ENCODE results near the gene BTG4.

Gene BTG4

DNA sequence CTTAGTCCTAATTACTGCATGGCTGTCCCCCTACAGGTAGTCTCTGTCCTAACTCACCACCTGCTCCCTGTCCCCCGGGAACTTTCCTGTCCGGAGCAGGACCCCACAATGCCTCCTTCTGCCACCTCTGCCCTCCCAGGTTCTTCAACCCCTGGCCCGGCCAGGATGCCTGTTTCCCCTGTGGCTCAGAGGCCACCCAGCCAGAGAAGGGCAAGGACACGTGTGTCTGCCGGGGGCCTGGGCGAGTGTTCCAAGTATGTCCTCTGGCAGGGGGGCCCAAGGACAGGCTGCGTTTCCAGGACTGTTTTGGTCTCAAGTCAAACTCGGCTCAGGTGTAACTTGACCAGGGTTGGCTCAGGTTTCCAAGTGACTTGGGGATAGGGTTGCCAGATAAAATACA is 63.8 kb downstream of the BTG4 start:
- no peak for TF ChIP-seq CTCF (IDR thresholded peaks at IDR 0.05)
- Histone ChIP-seq H3K36me3 (no peaks in the 10 kb centered on the region), H3K4me1 (ENCODE audit: control insufficient read depth in 1 of 2, insufficient read depth in 1 of 2, low read depth in 1 of 2, low read length in 1 of 2) (peaks cover 10 to 13% of the 10 kb centered on the region in 2 experiments), H3K27me3 (no peaks in the 10 kb centered on the region), H3K9me3 (no peaks in the 10 kb centered on the region), H3K27ac (no peak overlapping the region), H3K4me3 (ENCODE audit: low read depth in 1 of 2, low read length in 1 of 2) (no peak overlapping the region)

GRCh38 chr11:111447931-111448330 is 64.3 kb downstream of the BTG4 start:
- H3K27ac ChIP-seq: no peak overlapping the region
- no peaks in the 10 kb centered on the region for H3K9me3 ChIP-seq
- peaks cover 10 to 13% of the 10 kb centered on the region in 2 experiments for H3K4me1 ChIP-seq (ENCODE audit: control insufficient read depth in 1 of 2, insufficient read depth in 1 of 2, low read depth in 1 of 2, low read length in 1 of 2)
- H3K4me3 ChIP-seq (ENCODE audit: low read depth in 1 of 2, low read length in 1 of 2): no peak overlapping the region
- H3K27me3 ChIP-seq: no peaks in the 10 kb centered on the region
- no peak for TF ChIP-seq CTCF (IDR thresholded peaks at IDR 0.05)
- H3K36me3 ChIP-seq: no peaks in the 10 kb centered on the region

- no peak for TF ChIP-seq CTCF (IDR thresholded peaks at IDR 0.05)
- Histone ChIP-seq H3K9me3 (no peaks in the 10 kb centered on the region), H3K27me3 (no peaks in the 10 kb centered on the region), H3K36me3 (no peaks in the 10 kb centered on the region), H3K4me3 (ENCODE audit: low read depth in 1 of 2, low read length in 1 of 2) (no peak overlapping the region), H3K27ac (no peak overlapping the region), H3K4me1 (ENCODE audit: control insufficient read depth in 1 of 2, insufficient read depth in 1 of 2, low read depth in 1 of 2, low read length in 1 of 2) (peaks cover 10 to 13% of the 10 kb centered on the region in 2 experiments)
Observed at GRCh38 chr11:111447112-111447471, 65.1 kb downstream of the BTG4 start.

GRCh38 chr11:111446404-111447111 is 65.6 kb downstream of the BTG4 start:
- H3K4me1 ChIP-seq (ENCODE audit: control insufficient read depth in 1 of 2, insufficient read depth in 1 of 2, low read depth in 1 of 2, low read length in 1 of 2): peaks cover 10 to 13% of the 10 kb centered on the region in 2 experiments
- H3K4me3 ChIP-seq (ENCODE audit: low read depth in 1 of 2, low read length in 1 of 2): no peak overlapping the region
- no peak overlapping the region for H3K27ac ChIP-seq
- no peaks in the 10 kb centered on the region for H3K9me3 ChIP-seq
- H3K36me3 ChIP-seq: no peaks in the 10 kb centered on the region
- peak; percentile 56 for TF ChIP-seq CTCF (IDR thresholded peaks at IDR 0.05)
- no peaks in the 10 kb centered on the region for H3K27me3 ChIP-seq

DNA sequence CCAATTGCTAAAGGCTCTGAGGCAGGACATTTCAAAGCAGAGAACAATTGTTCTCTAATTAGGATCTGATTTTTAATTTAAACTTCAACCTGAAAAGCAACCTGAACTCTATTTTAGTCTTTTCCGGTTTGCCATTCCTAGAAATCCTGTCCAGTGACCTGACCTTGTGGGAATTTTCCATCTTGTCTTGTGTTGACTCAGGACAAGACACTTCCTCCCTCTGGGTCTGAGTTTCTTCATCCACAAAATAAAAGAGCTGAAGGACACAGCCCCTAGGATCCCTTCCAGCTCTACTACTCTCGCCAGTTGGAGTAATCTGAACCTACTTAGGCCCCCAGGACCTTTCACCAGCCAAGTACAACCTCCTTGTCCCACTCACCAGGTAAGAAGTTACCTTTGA is 66.6 kb downstream of the BTG4 start:
- Histone ChIP-seq H3K27ac (no peak overlapping the region), H3K4me3 (ENCODE audit: low read depth in 1 of 2, low read length in 1 of 2) (no peak overlapping the region), H3K9me3 (no peaks in the 10 kb centered on the region), H3K27me3 (no peaks in the 10 kb centered on the region), H3K36me3 (no peaks in the 10 kb centered on the region), H3K4me1 (ENCODE audit: control insufficient read depth in 1 of 2, insufficient read depth in 1 of 2, low read depth in 1 of 2, low read length in 1 of 2) (peaks cover 10 to 13% of the 10 kb centered on the region in 2 experiments)
- no peak for TF ChIP-seq CTCF (IDR thresholded peaks at IDR 0.05)

Data from neutrophil (primary cell).